Panc1 (cell line): Measurements from ENCODE around the gene PDHA2. TPM values are rescaled to one million over a fixed set of nuclear protein-coding genes. Genes with fewer than 3 reads are reported as not detected.

ENCODE experiments used
- ATAC-seq: fragments of 200-7000 bp; cut with Tn5 transposase; 2 replicates; pipeline ENCODE4 v1.9.1; 2020; ENCODE audit warnings: mild to moderate bottlenecking, moderate library complexity
- BruUV-seq: library from RNA; stranded (reverse); fragments of 400-500 nt; replicated peaks from 2 replicates; lab custom pipeline; 2021; lab: Mats Ljungman, UMichigan
- CTCF ChIA-PET: fragments of 300-600 bp; sonication (Branson Sonifier 250); formaldehyde crosslinking; loops from one replicate; lab custom pipeline; 2022; ENCODE audit warnings: antibody characterized with exemption; lab: Charles Lee
- POLR2A ChIA-PET: fragments of 300-600 bp; sonication (Branson Sonifier 250); formaldehyde crosslinking; loops from one replicate; lab custom pipeline; 2022; ENCODE audit warnings: antibody characterized with exemption; lab: Charles Lee
- DNase-seq: peaks from one replicate; pipeline ENCODE4 v3.0.0-alpha.2; 2010; ENCODE audit warnings: low read depth, low spot score
- H3K27ac ChIP-seq: 2 replicates; pipeline ENCODE4 v1.5.1; 2011; ENCODE audit warnings: mild to moderate bottlenecking, low read length, inconsistent platforms
- H3K27me3 ChIP-seq: fragments of 200-500 bp; sonication (Bioruptor generic); 2 replicates; pipeline ENCODE4 v1.6.0; 2014; ENCODE audit warnings: low read length, inconsistent platforms; ENCODE audit not compliant: control insufficient read depth, insufficient read depth
- H3K36me3 ChIP-seq: fragments of 200-500 bp; sonication (Bioruptor generic); 2 replicates; pipeline ENCODE4 v1.5.1; 2014; ENCODE audit warnings: inconsistent platforms, mild to moderate bottlenecking, low read length, moderate library complexity; ENCODE audit not compliant: control insufficient read depth, insufficient read depth
- H3K4me1 ChIP-seq: 2 replicates; pipeline ENCODE4 v1.5.1; 2011; ENCODE audit warnings: inconsistent platforms, mild to moderate bottlenecking, low read length, moderate library complexity; ENCODE audit not compliant: control insufficient read depth, insufficient read depth
- H3K4me3 ChIP-seq, 2 experiments: 2 replicates each; pipeline ENCODE4 v1.5.1; 2011 to 2012; ENCODE audit warnings: low read depth in 2 of 2, low read length in 2 of 2, mild to moderate bottlenecking in 2 of 2, inconsistent platforms in 1 of 2, moderate library complexity in 1 of 2
- H3K9me3 ChIP-seq: fragments of 200-500 bp; sonication (Bioruptor generic); 2 replicates; pipeline ENCODE4 v1.5.1; 2014; ENCODE audit warnings: low read depth, mild to moderate bottlenecking, inconsistent platforms, low read length, moderate library complexity; ENCODE audit not compliant: control insufficient read depth, insufficient read depth
- CTCF ChIP-seq: fragments of 450-650 bp; IDR thresholded peaks from 2 replicates; pipeline ENCODE4 v1.5.1; 2017; ENCODE audit warnings: mild to moderate bottlenecking
- POLR2AphosphoS5 ChIP-seq: IDR thresholded peaks from 2 replicates; pipeline ENCODE4 v1.6.1; 2012; ENCODE audit warnings: mild to moderate bottlenecking, low read depth, low read length, moderate library complexity
- REST ChIP-seq, 2 experiments: IDR thresholded peaks; 2 replicates each; pipeline ENCODE4 v1.6.1; 2011 to 2012; ENCODE audit warnings: low read depth in 2 of 2, control low read depth in 1 of 2, low read length in 1 of 2, mild to moderate bottlenecking in 1 of 2, moderate library complexity in 1 of 2; ENCODE audit not compliant: insufficient read depth in 1 of 2
- SIN3A ChIP-seq: IDR thresholded peaks from 2 replicates; pipeline ENCODE4 v1.6.1; 2012; ENCODE audit warnings: low read depth, mild to moderate bottlenecking, low read length, moderate library complexity, borderline replicate concordance; ENCODE audit not compliant: insufficient read depth
- TCF7L2 ChIP-seq: IDR thresholded peaks from 2 replicates; pipeline ENCODE4 v1.6.1; 2011; ENCODE audit warnings: mild to moderate bottlenecking, low read depth, low read length, inconsistent platforms
- in situ Hi-C: cut with HindIII; loops from 2 replicates; pipeline ENCODE4 v1.10.0; 2016; ENCODE audit warnings: low sequenced_read_pairs, low pct_unique_long_range_greater_than_20kb
- intact Hi-C: fragments of 100-400 bp; cut with micrococcal nuclease; formaldehyde crosslinking; loops from one replicate; pipeline ENCODE4 v1.10.0; 2022; ENCODE audit not compliant: unreplicated experiment
- total RNA-seq: library from RNA; stranded (reverse); gene quantifications from one replicate; pipeline ENCODE4 v1.2.1, GENCODE V29; 2021; ENCODE audit not compliant: unreplicated experiment

PDHA2 gene
- total RNA-seq, 1 experiment from 2014 or later: not detected

GRCh38 chr4:95887551-95887950 is 47.7 kb downstream of the PDHA2 start:
- in situ Hi-C loops: no loop called here
- H3K27ac ChIP-seq: no peak overlapping the region
- no peak for ATAC-seq
- ChIA-PET POLR2A (no interaction called here), CTCF (no interaction called here)
- intact Hi-C loops: no loop called here
- no peaks in the 10 kb centered on the region for H3K4me1 ChIP-seq
- BruUV-seq: no TSS peak
- no peak for DNase-seq
- H3K27me3 ChIP-seq: no peaks in the 10 kb centered on the region
- no peak overlapping the region for H3K4me3 ChIP-seq
- TF ChIP-seq TCF7L2 (no peak), SIN3A (no peak), POLR2AphosphoS5 (no peak), REST (IDR thresholded peaks at IDR 0.05; ENCODE audit: insufficient read depth in 1 of 2, low read depth in 2 of 2, low read length in 1 of 2) (no peak), CTCF (no peak)
- no peaks in the 10 kb centered on the region for H3K36me3 ChIP-seq
- H3K9me3 ChIP-seq: no peaks in the 10 kb centered on the region

GRCh38 chr4:95889662-95890061 is 49.8 kb downstream of the PDHA2 start:
- no peaks in the 10 kb centered on the region for H3K27me3 ChIP-seq
- H3K4me1 ChIP-seq: no peaks in the 10 kb centered on the region
- H3K27ac ChIP-seq: no peak overlapping the region
- POLR2A ChIA-PET: no interaction called here
- no TSS peak for BruUV-seq
- H3K4me3 ChIP-seq: no peak overlapping the region
- H3K9me3 ChIP-seq: no peaks in the 10 kb centered on the region
- ATAC-seq (no peak), DNase-seq (no peak)
- in situ Hi-C loops (no loop called here), intact Hi-C loops (no loop called here)
- no peak for TF ChIP-seq POLR2AphosphoS5
- no peaks in the 10 kb centered on the region for H3K36me3 ChIP-seq
- CTCF ChIA-PET: no interaction called here
